ENCODE results near the gene SERPINE1.
A peak's percentile ranks its signal among the peaks of the same experiment; 100 is the strongest.

GRCh38 chr7:101153969-101154692 is 27.2 kb downstream of the SERPINE1 start, which contains the start of gene AP1S1:
- TF ChIP-seq REST (IDR thresholded peaks at IDR 0.05; ENCODE audit: low read depth): no peak
- TF ChIP-seq MAX (IDR thresholded peaks at IDR 0.05): peak; percentile 99
- TF ChIP-seq YY1 (IDR thresholded peaks at IDR 0.05; ENCODE audit: low read depth): no peak
- no peak for TF ChIP-seq EP300 (IDR thresholded peaks at IDR 0.05; ENCODE audit: borderline replicate concordance)
- TF ChIP-seq TAF1 (IDR thresholded peaks at IDR 0.05; ENCODE audit: low read depth): no peak
- no peak for TF ChIP-seq CREB1 (IDR thresholded peaks at IDR 0.05; ENCODE audit: low read depth)
- TF ChIP-seq CEBPB (IDR thresholded peaks at IDR 0.05): no peak
- no peak for TF ChIP-seq TEAD4 (IDR thresholded peaks at IDR 0.05)
